HG03432 (cell line): ENCODE data around the gene RAI1.
"Not testable (repeated sequence)": the region's sequence is repeated elsewhere in the genome, so short reads cannot be mapped to it uniquely, and the experiment has no call there.

Experiments used
- ATAC-seq: cut with Tn5 transposase; IDR thresholded peaks from one replicate; pipeline ENCODE4 v1.9.1; 2021; ENCODE audit warnings: mild to moderate bottlenecking, moderate library complexity; ENCODE audit not compliant: unreplicated experiment

The RAI1 gene

GRCh38 chr17:17664064-17664452 is 17.2 kb upstream of the RAI1 start:
- ATAC-seq: no peak

- no peak for ATAC-seq
Measured at GRCh38 chr17:17665255-17665654, 16.0 kb upstream of the RAI1 start.

- no peak for ATAC-seq
Measured at GRCh38 chr17:17666111-17666714, 15.0 kb upstream of the RAI1 start.

GRCh38 chr17:17667231-17667630 is 14.0 kb upstream of the RAI1 start:
- ATAC-seq: no peak

GRCh38 chr17:17667947-17668346 is 13.3 kb upstream of the RAI1 start:
- no peak for ATAC-seq

- no peak for ATAC-seq
Measured at GRCh38 chr17:17668358-17668757, 12.9 kb upstream of the RAI1 start.

- no peak for ATAC-seq
Measured at GRCh38 chr17:17668775-17669579, 12.3 kb upstream of the RAI1 start.

- ATAC-seq: no peak
Measured at GRCh38 chr17:17669580-17670235, 11.6 kb upstream of the RAI1 start.

- ATAC-seq: no peak
Measured at GRCh38 chr17:17670701-17671305, 10.5 kb upstream of the RAI1 start.

GRCh38 chr17:17671369-17672129 is 9.7 kb upstream of the RAI1 start:
- ATAC-seq: no peak

GRCh38 chr17:17672453-17673368 is 8.5 kb upstream of the RAI1 start:
- no peak for ATAC-seq

- ATAC-seq: no peak
Measured at GRCh38 chr17:17675416-17675815, 5.8 kb upstream of the RAI1 start.

- no peak for ATAC-seq
Measured at GRCh38 chr17:17675925-17676534, 5.2 kb upstream of the RAI1 start.

GRCh38 chr17:17676752-17677151 is 4.5 kb upstream of the RAI1 start:
- ATAC-seq: no peak

GRCh38 chr17:17677299-17678040 is 3.8 kb upstream of the RAI1 start:
- ATAC-seq: no peak

GRCh38 chr17:17678063-17678699 is 3.1 kb upstream of the RAI1 start:
- not testable (repeated sequence) for ATAC-seq

- no peak for ATAC-seq
Measured at GRCh38 chr17:17679243-17679642, 2.0 kb upstream of the RAI1 start.

GRCh38 chr17:17679748-17680147 is 1.5 kb upstream of the RAI1 start:
- no peak for ATAC-seq
